Coronary artery (tissue), 2 donors: Measurements from ENCODE around the gene UBE3C.

Source experiments
- DNase-seq: peaks from one replicate; pipeline ENCODE4 v3.0.0-alpha.2; 2017; ENCODE audit warnings: low spot score
- H3K27ac ChIP-seq, 2 donors: fragments of 200-600 bp; sonication (generic); one replicate each; pipeline ENCODE4 v1.5.1; 2016 to 2019
- H3K4me3 ChIP-seq: fragments of 200-600 bp; sonication (generic); 2 replicates; pipeline ENCODE4 v1.5.1; 2016; ENCODE audit warnings: mild to moderate bottlenecking, moderate library complexity
- CTCF ChIP-seq: fragments of 200-600 bp; sonication (generic); IDR thresholded peaks from one replicate; pipeline ENCODE4 v1.5.1; 2019; ENCODE audit warnings: antibody characterized with exemption

Gene UBE3C

DNA sequence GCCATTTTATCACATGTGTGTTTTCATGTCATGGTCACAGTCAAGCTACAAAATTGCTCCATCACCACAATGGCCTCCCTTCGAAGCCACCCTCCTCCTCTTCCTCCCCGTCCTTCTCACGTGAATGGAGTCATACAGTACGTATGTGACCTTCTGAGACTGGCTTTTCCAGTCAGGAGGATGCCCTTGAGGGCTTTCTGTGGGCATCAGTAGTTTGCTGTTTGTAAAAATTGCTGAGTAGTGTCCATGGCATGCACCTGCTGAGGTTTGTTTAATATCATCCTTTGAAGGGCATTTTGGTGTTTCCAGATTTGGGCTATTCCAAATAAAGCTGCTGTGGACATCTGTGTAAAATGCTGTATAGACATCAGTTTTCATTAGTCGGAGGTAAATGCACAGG lies 5.9 kb upstream of the UBE3C start:
- H3K4me3 ChIP-seq, result no peak overlapping the region
- TF ChIP-seq CTCF, result no peak
- no peak for DNase-seq
- no peak overlapping the region for H3K27ac ChIP-seq

GRCh38 chr7:157133304-157133703 lies 5.4 kb upstream of the UBE3C start:
- no peak for TF ChIP-seq CTCF

GRCh38 chr7:157136372-157136771 lies 2.4 kb upstream of the UBE3C start:
- DNase-seq, result no peak
- Histone ChIP-seq H3K27ac (no peak overlapping the region), H3K4me3 (no peak overlapping the region)
- no peak for TF ChIP-seq CTCF

More at GRCh38 chr7:157133304-157133703, 5.4 kb upstream of the UBE3C start:
- DNase-seq, result no peak
- H3K27ac ChIP-seq, result no peak overlapping the region
- no peak overlapping the region for H3K4me3 ChIP-seq

- no peak for TF ChIP-seq CTCF
- H3K27ac ChIP-seq, result peak overlapping the region; percentile 88 to 99
- peak overlapping the region; percentile 85 for H3K4me3 ChIP-seq
- no peak for DNase-seq
These were observed 664 bp upstream of the UBE3C start for GRCh38 chr7:157138101-157138423.

- no peak for DNase-seq
- no peak for TF ChIP-seq CTCF
- peak overlapping the region; percentile 88 to 99 for H3K27ac ChIP-seq
These were observed 534 bp downstream of the UBE3C start for GRCh38 chr7:157139111-157139809.

GRCh38 chr7:157139810-157140510 lies 1.2 kb downstream of the UBE3C start:
- no peak for TF ChIP-seq CTCF
- no peak for DNase-seq

More at GRCh38 chr7:157139111-157139809, 534 bp downstream of the UBE3C start:
- peak overlapping the region; percentile 85 for H3K4me3 ChIP-seq

GRCh38 chr7:157140511-157140905 lies 1.8 kb downstream of the UBE3C start:
- no peak for TF ChIP-seq CTCF
- no peak overlapping the region for H3K27ac ChIP-seq
- DNase-seq, result no peak
- H3K4me3 ChIP-seq, result peak overlapping the region; percentile 85

More at GRCh38 chr7:157139810-157140510, 1.2 kb downstream of the UBE3C start:
- Histone ChIP-seq H3K4me3 (peak overlapping the region; percentile 85), H3K27ac (peak overlapping the region; percentile 88 to 99)
